Upper lobe of left lung (tissue), 6 donors: ENCODE data around the gene CDC16. TPM values are rescaled to one million over a fixed set of nuclear protein-coding genes. Genes with fewer than 3 reads are reported as not detected.
"Not testable (repeated sequence)": the region's sequence is repeated elsewhere in the genome, so short reads cannot be mapped to it uniquely, and the experiment has no call there.

ENCODE experiments used
- ATAC-seq, 2 donors: fragments of 200-7000 bp; cut with Tn5 transposase; one replicate each; pipeline ENCODE4 v1.9.1; 2022; ENCODE audit warnings: mild to moderate bottlenecking in 2 of 2, moderate library complexity in 2 of 2; ENCODE audit not compliant: low FRiP score in 2 of 2
- DNase-seq, 2 donors: peaks; one replicate each; pipeline ENCODE4 v3.0.0-alpha.2; 2019 to 2020
- H3K27ac ChIP-seq, 4 donors: fragments of 200-600 bp; sonication (generic); one replicate each; pipeline ENCODE4 v1.5.1; 2016 to 2019
- H3K27me3 ChIP-seq, 4 donors: fragments of 200-600 bp; sonication (generic); one replicate each; pipeline ENCODE4 v1.5.1; 2017 to 2019
- H3K36me3 ChIP-seq, 4 donors: fragments of 200-600 bp; sonication (generic); one replicate each; pipeline ENCODE4 v1.5.1; 2016 to 2019
- H3K4me1 ChIP-seq, 4 donors: fragments of 200-600 bp; sonication (generic); one replicate each; pipeline ENCODE4 v1.5.1; 2018 to 2019
- H3K4me3 ChIP-seq, 4 donors: fragments of 200-600 bp; sonication (generic); one replicate each; pipeline ENCODE4 v1.5.1; 2017 to 2019; ENCODE audit warnings: mild to moderate bottlenecking in 2 of 4, moderate library complexity in 1 of 4
- H3K9me3 ChIP-seq, 4 donors: fragments of 200-600 bp; sonication (generic); one replicate each; pipeline ENCODE4 v1.5.1; 2018 to 2019
- CTCF ChIP-seq, 6 experiments: fragments of 450-650 bp in 4 of 6; fragments of 200-600 bp in 2 of 6; sonication (generic) in 2 of 6; IDR thresholded peaks; one replicate each; pipeline ENCODE4 v1.5.1; 2016 to 2019; ENCODE audit warnings: antibody characterized with exemption in 6 of 6
- EP300 ChIP-seq, 4 donors: sonication (generic); formaldehyde crosslinking; IDR thresholded peaks; one replicate each; pipeline ENCODE4 v1.5.1; 2017; ENCODE audit warnings: antibody characterized with exemption in 4 of 4, control low read depth in 2 of 4
- POLR2A ChIP-seq, 4 donors: fragments of 450-650 bp; IDR thresholded peaks; one replicate each; pipeline ENCODE4 v1.5.1; 2016 to 2017; ENCODE audit warnings: antibody characterized with exemption in 4 of 4, mild to moderate bottlenecking in 2 of 4
- POLR2AphosphoS5 ChIP-seq, 2 donors: sonication (generic); formaldehyde crosslinking; IDR thresholded peaks; one replicate each; pipeline ENCODE4 v1.5.1; 2017; ENCODE audit warnings: antibody characterized with exemption in 2 of 2
- WGBS, 2 donors: methylation state at CpG; one replicate each; pipeline ENCODE4 v1.1.5; 2017 to 2018; 5-methylcytosine and 5-hydroxymethylcytosine counted together
- total RNA-seq, 6 donors: library from RNA; depleted of rRNA in 4 of 6; stranded (reverse); fragments of >200 nt in 4 of 6; gene quantifications; one replicate each; pipeline versions ENCODE4 v1.1.0 to v1.2.1, GENCODE V29; 2016 to 2021
- donor health status: DM: no; HTN: no; CAD: no; lungs with moderate emphysema.
- donor health status: DM: no; HTN: yes; CAD: no; lungs with severe emphysema.

The CDC16 gene
- total RNA-seq, 6 donors from 2014 or later, result 46.6 to 123 (median 58.3) TPM

DNA sequence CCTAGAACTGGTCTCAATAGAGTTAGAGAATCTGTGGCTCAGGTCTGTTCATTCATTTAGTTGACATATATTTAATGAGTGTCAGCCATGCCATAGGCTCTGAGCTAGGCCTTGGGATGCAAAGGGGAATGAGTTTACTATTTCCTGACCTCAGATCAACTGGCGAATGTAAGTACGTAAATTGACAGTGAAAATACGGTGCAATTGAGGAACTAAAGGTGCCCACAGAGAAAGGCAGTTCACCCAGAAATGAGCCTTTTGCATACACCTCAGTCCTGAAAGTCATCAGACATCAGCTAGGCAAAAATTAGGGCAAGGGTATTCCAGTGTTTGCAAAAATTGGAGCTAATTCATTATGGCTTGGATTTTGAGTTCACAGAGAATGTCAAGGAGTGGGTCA is 26.1 kb downstream of the CDC16 start:
- H3K4me3 ChIP-seq, result no peak overlapping the region
- ATAC-seq, result no peak
- H3K36me3 ChIP-seq, result peaks cover 34 to 100% (median 76%) of the 10 kb centered on the region in 4 donors
- no peak overlapping the region for H3K27ac ChIP-seq
- TF ChIP-seq EP300 (IDR thresholded peaks at IDR 0.05) (no peak), CTCF (IDR thresholded peaks at IDR 0.05) (no peak), POLR2AphosphoS5 (IDR thresholded peaks at IDR 0.05) (no peak), POLR2A (IDR thresholded peaks at IDR 0.05) (no peak)
- no peaks in the 10 kb centered on the region for H3K9me3 ChIP-seq
- DNase-seq, result no peak
- H3K27me3 ChIP-seq, result no peaks in the 10 kb centered on the region
- no peaks in the 10 kb centered on the region for H3K4me1 ChIP-seq
- WGBS, 2 donors, result 87 to 98% methylated on average over 3 of the region's 3 CpGs

GRCh38 chr13:114261328-114261965 is 26.8 kb downstream of the CDC16 start:
- H3K27me3 ChIP-seq, result no peaks in the 10 kb centered on the region
- H3K4me3 ChIP-seq, result no peak overlapping the region
- H3K27ac ChIP-seq, result no peak overlapping the region
- H3K9me3 ChIP-seq, result no peaks in the 10 kb centered on the region
- no peak for ATAC-seq
- H3K36me3 ChIP-seq, result peaks cover 34 to 100% (median 82%) of the 10 kb centered on the region in 4 donors
- no peak for DNase-seq
- 75 to 89% methylated on average over 3 of the region's 3 CpGs for WGBS, 2 donors
- TF ChIP-seq CTCF (IDR thresholded peaks at IDR 0.05), result no peak
- no peak for TF ChIP-seq POLR2A (IDR thresholded peaks at IDR 0.05)
- TF ChIP-seq EP300 (IDR thresholded peaks at IDR 0.05), result no peak
- TF ChIP-seq POLR2AphosphoS5 (IDR thresholded peaks at IDR 0.05), result no peak
- no peaks in the 10 kb centered on the region for H3K4me1 ChIP-seq

GRCh38 chr13:114263578-114263977 is 28.9 kb downstream of the CDC16 start:
- Histone ChIP-seq H3K27ac (no peak overlapping the region), H3K36me3 (peaks cover 34 to 100% (median 81%) of the 10 kb centered on the region in 4 donors), H3K9me3 (no peaks in the 10 kb centered on the region), H3K4me3 (no peak overlapping the region), H3K4me1 (no peaks in the 10 kb centered on the region), H3K27me3 (no peaks in the 10 kb centered on the region)
- DNase-seq (no peak), ATAC-seq (no peak)
- no peak for TF ChIP-seq EP300 (IDR thresholded peaks at IDR 0.05)
- TF ChIP-seq POLR2A (IDR thresholded peaks at IDR 0.05), result no peak
- no peak for TF ChIP-seq CTCF (IDR thresholded peaks at IDR 0.05)
- TF ChIP-seq POLR2AphosphoS5 (IDR thresholded peaks at IDR 0.05), result no peak
- 69 to 79% methylated on average over 5 of the region's 5 CpGs for WGBS, 2 donors

GRCh38 chr13:114264313-114264712 is 29.6 kb downstream of the CDC16 start:
- DNase-seq, ATAC-seq, H3K9me3 ChIP-seq, H3K4me3 ChIP-seq, H3K4me1 ChIP-seq, H3K27me3 ChIP-seq, H3K27ac ChIP-seq: not testable (repeated sequence)
- 94 to 97% methylated on average over 13 of the region's 13 CpGs for WGBS, 2 donors
- H3K36me3 ChIP-seq, result peaks cover 31 to 100% (median 83%) of the 10 kb centered on the region in 4 donors

DNA sequence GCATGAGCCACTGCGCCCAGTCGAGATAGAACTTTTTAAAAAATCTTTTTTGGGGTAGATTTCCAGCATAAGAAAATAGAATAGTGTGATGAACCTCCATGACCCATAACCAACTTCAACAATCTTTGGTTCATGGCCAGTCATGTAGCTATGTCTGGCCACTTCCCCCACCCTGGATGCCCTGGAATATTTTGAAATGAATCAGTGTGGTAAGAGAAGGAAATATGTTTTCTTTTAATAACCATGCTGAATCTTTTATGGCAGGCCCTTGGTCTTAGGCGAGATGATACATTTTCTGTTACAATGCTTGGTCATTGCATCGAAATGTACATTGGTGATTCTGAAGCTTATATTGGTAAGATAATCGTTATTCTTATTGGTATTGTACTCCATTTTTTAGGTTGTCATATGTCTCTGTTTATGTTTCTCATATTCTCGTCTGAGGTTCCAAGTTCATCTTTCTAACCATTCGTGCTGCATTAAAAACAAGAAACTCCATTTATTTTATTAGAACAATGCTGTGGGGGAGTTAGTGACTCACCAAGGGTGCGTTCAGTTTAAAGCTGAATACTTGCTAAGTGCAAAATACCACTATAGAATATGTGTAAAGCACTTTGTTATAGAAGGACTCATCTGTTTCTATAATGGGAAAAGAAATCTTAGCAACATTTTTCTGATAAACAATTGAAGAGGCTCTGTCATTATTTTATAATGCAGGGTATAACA is 30.4 kb downstream of the CDC16 start:
- Histone ChIP-seq H3K36me3 (peaks cover 24 to 100% (median 83%) of the 10 kb centered on the region in 4 donors), H3K4me3 (no peak overlapping the region), H3K4me1 (no peaks in the 10 kb centered on the region), H3K27ac (no peak overlapping the region), H3K9me3 (no peaks in the 10 kb centered on the region), H3K27me3 (no peaks in the 10 kb centered on the region)
- WGBS, 2 donors, result 95 to 97% methylated on average over 8 of the region's 8 CpGs
- no peak for TF ChIP-seq CTCF (IDR thresholded peaks at IDR 0.05)
- TF ChIP-seq POLR2AphosphoS5 (IDR thresholded peaks at IDR 0.05), result no peak
- no peak for TF ChIP-seq POLR2A (IDR thresholded peaks at IDR 0.05)
- no peak for TF ChIP-seq EP300 (IDR thresholded peaks at IDR 0.05)
- no peak for ATAC-seq
- no peak for DNase-seq
